Dermis microvascular lymphatic vessel endothelial cell (primary cell): ENCODE measurements around the gene TNFSF8. TPM values are rescaled to one million over a fixed set of nuclear protein-coding genes. Genes with fewer than 3 reads are reported as not detected.

Experiments
- DNase-seq, 2 donors: peaks; one replicate each; pipeline versions ENCODE4 v3.0.0 to v3.0.0-alpha.2; 2010; ENCODE audit warnings: low read depth in 2 of 2
- total RNA-seq: library from RNA; depleted of rRNA; stranded (reverse); fragments of >200 nt; gene quantifications from 2 replicates; pipeline ENCODE4 v1.2.1, GENCODE V29; 2014

TNFSF8 gene, protein sequence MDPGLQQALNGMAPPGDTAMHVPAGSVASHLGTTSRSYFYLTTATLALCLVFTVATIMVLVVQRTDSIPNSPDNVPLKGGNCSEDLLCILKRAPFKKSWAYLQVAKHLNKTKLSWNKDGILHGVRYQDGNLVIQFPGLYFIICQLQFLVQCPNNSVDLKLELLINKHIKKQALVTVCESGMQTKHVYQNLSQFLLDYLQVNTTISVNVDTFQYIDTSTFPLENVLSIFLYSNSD
- total RNA-seq: not detected in 2 replicates

DNA sequence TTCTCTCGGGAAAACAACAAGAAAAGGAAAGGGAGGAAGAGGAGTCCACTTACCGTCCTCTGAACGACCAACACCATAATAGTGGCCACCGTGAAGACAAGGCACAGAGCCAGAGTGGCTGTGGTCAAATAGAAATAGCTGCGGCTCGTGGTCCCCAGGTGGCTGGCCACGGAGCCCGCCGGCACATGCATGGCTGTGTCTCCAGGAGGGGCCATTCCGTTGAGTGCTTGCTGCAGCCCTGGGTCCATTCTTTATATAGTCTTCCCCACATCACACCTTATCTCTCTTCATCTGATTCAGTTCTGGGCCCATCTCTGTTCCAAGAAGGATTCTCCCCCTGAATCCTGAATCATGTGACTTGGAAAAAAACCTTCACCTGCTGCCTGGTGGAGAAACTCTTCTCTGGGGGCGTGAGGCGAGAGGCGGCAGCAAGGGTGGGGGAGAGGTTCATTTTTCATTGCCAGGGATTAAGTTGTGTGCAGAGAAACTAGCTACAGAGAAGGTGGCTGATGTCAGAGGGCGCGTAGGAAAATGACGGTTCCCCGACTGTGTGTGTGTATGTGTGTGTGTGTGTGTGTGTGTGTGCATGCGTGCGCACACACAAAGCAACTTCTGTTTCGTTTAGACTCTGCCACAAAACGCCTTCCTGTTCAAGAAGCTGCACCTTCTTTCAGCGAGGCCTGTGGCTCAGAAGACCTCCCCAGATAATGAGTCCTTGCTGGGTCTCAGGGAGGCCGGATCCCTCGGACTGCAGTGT, at the start of gene TNFSF8:
TNFSF8 (minus strand) TSS at position 536 of the 757 bp plus-strand sequence; CDS start at position 248, 288 bp downstream.
- DNase-seq: no peak

DNA sequence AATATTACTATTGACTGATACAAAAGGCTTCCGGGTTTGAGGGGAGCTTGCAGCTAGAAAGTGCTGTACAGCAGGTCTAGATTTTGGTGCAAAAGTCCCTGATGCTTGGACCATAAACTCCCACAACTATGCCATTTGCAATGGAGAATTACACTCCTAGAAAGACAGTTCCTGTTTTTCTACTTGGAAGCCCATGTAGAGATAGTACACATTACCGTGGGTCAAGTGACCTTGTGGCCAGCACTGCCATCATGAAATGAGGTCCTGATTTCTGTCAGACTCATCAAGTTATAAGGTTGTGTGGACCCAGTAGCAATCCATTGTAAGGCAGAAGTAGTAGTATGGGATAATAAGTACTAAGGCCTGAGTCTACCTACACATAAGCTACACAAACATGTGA, 42.8 kb upstream of the TNFSF8 start:
- DNase-seq: no peak

DNA sequence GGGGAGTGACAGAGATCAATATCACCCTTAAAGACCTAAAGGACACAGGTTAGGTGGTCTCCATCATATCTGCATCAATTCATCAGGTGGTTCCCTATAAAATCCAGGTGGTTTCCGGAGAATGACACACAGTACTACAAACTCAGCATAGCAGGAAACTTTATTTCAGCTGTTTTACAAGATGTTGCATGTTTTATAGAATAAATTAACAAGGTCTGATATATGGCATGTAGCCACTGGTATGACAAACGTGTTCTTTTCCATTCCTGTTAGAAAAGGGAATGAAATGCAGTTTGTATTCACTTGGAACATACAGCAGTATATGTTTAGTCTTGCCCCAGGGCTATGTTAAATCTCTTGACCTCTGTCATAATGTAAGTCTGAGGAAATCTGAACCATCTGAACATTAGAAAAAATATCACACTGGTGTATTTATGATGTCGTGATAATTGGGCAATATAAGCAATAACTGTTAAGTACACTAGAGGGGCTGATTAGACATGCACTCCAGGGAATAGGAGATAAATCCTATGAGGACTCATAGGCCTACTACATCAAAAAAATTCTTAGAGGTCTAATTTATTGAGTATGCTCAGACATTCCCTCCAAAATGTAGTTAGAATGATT, 42.2 kb upstream of the TNFSF8 start:
- DNase-seq: no peak

DNA sequence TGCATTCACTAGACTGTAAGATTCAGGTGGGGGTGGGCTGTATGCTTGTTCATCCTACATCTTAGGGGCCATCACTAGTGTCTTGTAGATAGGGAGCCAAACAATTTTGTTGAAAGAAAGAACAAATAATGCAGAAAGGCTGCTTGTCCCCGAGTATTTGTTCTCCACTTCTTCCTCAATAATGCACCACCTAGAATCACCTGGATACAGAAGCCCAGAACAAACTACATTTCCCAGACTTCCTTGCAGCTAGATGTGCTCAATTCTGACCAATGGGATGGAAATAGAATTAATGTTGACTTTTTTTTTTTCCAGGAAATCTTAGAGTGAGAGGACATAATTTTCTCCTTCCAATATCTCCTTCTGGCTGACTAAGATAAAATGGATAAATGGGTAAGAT, 38.9 kb upstream of the TNFSF8 start:
- DNase-seq: no peak

DNA sequence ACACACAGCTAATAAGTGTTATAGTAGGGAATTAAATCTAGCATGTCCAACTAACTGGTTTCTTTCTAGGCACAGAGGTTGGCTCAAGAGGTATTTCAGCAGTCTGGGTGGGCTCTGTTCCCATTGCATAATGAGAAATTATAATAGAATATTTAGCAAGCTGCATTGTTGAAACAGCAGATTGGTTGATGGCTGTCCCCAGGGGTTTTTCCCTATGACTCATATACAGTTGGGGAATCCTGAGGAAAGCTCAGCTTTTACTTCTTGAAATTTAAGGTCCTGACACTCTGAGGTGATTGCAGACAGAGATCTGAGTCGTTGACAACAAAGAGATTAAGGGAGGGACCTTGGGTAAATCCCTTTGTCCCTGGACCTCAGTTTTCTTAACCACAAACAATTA, 38.3 kb upstream of the TNFSF8 start:
- no peak for DNase-seq

DNA sequence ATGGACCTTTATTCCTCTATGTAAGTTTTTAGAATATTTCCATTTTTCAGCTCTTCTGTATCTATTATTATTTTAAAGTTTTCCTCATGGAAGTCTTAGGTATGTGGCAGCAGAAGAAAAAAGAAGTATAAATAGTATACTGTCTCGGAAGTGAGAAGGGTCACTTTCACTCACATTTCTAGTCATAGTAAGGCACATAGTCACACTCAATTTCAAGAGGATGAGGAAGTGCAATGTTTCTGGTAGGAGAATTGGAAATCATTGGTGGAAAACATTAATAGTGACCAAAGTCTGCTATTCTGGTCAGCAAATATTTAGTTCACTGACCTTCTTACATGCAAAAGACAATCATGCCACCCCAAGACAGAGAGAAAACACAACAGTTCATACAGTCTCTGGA, 35.2 kb upstream of the TNFSF8 start:
- DNase-seq: no peak

DNA sequence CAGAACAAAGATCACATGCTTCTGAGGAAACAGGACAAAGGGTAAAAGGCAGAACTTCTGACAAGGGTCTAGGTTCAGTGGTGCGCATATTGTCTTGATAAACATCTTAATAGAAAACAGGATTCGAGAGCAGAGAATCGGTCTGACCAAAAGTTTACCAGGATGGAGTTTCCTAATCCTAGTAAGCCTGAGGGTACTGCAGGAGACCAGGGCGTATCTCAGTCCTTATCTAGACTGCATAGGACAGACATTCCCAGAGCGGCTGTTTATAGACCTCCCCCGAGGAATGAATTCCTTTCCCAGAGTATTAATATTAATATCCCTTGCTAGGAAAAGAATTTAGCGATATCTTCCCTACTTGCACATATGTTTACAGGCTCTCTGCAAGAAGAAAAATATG, 32.4 kb upstream of the TNFSF8 start:
- DNase-seq: no peak

DNA sequence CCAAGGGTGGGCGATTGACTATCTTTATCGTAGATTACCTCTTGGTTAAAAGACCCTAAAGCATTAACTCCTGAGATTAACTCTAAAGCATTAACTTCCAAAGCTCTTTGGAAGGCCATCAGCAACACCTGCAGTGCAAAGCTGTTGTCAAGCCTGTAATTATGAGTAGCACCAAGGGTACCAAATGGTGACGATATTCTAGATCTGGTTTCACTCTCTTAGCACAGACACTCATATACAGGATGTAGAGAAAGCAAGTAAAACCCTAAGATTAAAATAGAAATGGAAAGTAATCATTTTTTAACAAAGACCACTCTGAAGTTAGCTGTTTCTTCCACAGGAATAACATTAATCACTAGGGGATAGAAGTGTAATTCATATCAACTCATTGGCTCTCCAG, 29.9 kb upstream of the TNFSF8 start:
- DNase-seq: no peak

DNA sequence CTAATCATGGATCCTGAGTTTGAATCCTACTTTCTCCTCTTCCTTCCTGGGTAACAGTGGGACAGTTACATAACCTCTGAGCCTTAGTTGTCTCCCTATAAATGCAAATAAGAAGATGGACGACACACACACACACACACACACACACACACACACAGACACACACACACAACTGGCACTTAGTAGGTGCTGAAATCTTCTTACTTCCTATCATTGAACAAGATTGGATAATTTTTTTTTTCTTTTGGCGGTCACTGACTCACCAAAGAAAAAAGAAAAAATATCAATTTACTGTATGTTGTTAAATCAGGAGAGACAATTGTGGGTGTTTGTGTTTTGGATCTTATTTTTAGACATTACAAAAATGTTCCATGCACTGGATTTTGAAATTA, 28.4 kb upstream of the TNFSF8 start:
- DNase-seq: no peak

DNA sequence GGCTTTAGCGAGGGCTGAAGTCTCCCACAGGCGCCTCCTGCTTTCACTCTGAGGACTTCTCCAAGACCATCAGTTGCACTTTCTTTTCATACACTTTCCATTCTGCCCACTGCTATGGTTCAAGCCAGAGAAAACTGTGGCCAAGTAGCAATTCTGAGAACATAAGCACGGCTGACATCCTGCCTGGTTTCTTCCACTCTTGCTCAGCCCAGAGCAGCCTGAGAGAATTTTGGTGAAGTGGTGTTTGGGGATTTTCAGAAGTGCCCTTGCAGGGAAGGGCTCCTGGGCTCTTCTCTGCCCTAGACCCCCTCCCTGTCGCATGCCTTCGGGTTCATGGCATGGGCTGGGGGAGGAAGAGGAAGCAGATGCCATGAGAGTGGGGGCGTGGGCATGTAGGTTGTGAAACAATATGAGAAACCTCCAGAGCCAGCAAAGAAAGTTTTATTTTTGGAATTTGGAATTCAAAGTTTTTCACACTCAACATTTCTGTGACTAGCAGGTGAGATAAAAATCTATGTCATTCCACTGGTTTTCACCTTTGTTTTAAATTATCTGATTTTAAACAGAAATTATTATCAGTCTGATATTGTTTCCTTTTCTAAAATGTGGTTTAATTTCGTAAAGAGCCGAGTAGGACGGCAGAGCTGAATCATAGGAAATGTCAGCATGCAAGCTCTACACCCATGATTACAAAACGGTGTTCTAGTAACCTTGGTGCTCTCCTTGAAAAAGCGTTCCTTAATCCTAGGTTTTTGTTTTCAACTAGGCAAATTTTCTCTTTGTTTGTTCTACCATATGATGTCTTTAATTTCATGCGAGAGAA, 27.8 kb upstream of the TNFSF8 start:
- no peak for DNase-seq

DNA sequence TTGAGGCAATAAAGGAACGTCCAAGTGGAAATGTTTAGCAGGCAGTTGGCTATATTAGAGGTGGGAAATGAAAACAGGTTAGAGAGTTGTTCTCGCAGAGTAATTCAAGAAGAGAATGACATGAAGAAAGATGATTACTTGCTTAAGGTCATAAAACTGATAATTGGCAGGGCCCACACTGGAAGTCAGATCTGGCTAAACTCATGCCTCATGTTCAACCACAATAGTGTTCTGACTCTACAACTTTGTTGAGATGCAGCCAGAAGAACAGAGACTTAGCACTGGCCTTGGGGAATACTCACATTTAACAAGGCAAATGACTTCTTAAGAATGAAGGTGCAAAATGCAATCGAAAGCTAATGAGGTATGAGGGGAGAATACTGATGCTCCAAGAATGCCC, 27.2 kb upstream of the TNFSF8 start:
- DNase-seq: no peak

DNA sequence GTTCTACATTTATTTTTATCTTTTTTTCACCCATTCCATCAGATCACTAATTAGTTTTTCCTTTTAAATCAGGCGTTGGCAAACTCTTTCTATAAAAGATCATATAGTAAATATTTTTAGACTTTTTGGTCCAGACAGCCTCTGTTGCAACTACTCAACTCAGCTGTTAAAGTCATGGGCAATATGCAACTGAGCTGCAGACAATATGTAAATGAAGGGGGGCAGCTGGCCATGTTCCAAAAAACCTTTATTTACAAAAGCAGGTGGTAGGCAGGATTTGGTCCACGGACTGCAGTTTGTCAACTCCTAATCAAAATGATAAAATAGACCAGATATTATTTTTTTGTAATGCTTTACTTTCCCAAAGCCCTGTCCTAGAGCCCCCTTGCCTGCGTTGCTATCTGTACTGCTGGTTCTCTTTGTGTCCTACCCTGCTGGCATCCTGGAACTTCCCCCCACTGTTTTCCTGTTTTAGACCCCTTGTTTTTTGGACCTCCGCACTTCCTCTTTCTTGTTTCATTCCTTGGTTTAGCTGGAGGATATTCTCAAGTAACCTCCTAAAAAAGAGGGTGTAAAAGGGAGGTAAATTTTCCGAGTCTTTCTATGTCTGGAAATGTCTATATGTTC, 24.7 kb upstream of the TNFSF8 start:
- no peak for DNase-seq

DNA sequence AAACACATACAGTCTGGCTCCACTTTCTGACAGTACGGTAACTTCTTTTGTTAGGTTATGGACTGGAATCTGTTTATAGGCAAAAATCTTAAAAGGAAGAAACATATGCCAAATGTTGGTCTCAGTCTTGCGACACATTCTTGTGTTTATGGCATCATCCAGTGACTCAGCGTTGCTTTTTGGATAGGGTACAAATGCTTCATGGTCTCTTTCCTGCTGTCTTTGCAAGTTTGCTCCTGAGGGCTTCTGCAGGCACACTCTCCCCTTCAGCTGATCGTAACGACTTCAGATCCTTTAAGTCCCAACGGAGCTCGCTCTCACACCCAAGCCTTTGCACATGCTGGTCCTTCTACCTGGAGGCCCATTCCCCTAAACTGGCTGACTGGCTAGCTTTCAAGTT, 23.6 kb upstream of the TNFSF8 start:
- DNase-seq: no peak

DNA sequence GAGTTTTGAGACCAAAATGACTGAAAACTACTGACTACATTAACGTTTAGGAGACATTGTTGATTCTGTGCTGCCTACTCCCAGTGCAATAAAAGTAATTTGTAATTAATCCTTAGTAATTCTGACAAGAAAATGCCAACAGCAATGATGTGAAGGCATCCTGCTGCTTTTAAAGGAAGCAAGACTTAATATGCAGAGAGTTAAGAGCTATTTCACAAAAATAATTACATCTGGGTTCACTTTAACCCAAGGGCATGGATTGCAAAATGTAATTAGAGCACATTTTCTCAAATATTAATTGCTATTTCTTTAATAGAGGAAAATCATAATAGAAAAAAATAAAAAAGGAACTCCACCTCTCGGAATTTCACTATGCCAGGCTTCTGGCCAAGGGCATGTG, 22.7 kb upstream of the TNFSF8 start:
- DNase-seq: no peak

DNA sequence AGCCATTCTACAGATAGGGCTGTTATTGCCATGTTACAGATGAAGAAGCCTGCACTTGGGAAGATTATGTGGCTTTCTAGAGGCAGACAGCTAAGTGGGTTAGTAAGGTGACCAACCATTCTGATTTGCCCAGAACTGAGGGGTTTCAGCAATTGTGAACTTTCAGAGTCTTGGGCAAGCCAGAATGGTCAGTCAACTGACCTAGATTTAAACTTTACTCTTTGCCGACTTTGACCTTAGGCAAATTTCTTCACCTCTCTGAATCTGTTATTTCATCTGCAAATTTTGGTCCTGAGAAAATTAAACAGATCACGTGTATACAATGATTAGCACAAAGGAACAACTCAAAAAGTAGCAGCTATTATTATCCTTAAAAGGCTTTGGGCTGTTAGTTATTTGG, 20.4 kb upstream of the TNFSF8 start:
- DNase-seq: no peak

DNA sequence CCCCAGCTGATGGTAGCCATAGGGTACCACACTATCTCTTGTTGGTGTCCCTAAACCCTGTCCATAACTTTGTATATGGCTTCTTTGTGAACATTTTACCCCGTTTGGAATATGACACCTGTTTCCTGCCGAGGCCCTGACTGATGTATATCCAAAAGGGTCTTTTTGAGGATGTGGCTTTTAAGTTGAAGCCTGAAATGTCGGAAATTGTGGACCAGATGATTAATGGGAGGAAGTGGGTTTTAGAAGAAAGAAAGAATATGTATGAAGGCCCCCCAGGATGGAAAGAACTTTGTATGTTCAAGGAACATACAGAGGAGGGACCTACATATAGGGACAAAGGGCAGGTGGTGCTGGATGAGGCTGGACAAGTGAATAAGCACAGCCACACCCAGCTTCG, 16.7 kb upstream of the TNFSF8 start:
- DNase-seq: no peak

DNA sequence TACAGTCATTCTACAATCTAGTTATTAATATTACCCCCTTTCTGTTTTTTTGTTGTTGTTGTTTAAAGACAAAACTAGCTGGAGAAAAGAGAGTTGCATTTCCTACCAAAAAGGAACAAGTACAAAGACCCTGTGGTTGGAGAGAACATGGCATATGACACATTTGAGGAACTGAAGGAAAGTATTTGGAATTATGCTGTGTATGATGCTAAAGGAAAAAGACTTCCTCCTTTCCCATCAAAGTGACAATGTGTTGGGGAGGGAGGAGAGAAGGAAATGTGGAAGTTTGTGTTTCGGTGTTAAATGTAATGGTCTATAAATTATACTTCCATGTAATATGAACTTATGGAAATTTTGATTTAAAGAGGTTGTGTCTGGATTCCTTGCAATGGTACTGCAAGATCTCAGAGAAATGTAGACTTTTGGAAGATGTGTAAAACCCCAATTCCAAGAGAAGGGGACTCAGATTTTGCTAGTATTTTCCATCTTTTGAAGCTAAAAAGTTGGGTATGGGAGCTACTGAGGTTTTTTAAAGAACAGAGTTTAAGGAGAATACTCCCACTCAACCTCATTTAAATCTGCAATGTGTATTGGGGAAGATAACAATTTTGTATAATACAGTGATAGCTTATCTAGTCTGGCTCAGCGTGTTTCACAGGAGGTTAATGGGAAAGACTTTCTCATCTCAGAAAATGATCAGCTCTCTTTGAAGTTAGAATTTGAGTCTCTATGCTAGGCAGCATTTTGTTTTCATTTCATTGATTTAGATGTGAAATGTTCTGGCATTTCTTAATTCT, 15.4 kb upstream of the TNFSF8 start:
- DNase-seq: no peak

DNA sequence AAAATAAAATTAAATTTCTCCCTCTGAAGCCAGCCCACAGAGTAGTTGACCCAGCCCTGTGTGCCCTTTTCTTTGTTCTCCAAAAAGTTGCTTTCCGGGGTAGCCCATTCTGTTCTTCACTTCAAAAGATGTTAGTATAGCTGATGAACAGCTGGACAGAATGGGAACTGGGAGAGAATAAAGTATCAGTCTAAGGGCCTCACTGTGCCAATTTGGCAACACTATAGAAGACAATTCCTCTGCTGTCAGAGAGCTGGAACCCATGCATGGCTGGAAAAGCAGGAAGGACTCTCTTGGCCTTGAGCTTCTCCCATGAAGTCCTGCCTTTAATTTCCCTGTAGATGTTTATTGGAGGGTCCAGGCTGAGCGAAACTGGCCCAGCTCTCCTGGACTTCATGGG, 11.0 kb upstream of the TNFSF8 start:
- DNase-seq: no peak

DNA sequence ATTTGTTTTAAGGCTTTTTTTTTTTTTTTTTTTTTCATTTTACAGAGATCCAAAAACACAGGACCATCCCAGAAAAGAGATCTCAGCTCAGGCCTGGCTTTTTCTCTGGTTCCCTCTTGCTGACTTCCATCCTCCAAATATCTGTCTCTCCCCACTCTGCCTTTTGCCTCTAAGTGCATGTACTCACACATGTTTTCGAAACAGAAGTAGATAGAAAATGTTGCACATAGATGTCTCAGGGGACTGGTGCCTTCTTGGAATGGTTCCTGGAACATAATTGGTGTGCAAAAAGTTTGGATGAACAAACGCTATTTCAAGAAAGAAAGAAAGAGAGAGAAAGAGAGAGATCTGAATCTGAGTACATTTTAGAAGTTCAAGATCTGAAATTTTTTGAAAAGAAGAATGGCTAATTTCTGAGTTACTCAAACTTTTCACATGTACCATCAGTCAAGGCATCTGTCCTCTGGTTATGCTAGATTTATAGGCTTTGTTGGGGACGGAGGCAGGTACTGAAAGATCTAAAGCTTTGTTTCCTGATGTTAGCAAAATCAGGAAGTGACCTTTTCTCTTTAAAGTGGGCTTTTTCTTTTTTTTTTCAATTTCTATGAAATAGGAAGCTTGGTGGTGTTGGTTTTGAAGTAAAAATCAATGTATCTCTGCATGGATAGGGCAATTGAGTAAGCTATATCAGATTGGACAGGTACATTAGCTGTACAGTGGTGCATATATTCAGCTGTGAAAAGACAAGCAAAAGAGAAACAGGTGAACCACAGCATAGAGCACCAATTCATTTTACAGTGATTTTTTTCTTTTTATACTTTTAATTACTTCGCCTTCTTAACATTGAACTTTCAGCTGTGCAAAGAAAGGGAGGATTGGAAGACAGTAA, 8.5 kb upstream of the TNFSF8 start:
- DNase-seq: no peak

DNA sequence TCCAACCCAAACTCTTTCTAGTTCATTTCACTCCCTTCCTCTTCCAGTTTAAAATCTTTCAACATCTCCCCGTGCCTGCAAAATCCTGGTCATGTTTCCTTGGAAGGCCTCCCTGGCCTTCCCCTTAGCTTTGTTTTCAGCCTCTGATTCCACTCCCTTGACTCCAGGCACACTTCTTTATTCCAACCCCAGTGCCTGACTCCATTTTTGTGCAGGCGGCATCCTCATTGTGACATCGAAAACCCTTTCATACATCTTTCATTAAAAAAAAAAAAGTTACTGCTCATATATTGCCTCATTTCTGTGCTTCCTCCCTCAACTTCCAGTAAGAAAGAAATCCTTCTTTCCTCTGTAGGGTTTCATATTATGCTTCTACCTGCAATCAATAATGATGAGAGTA, 7.1 kb upstream of the TNFSF8 start:
- DNase-seq: no peak
